HUES48 (cell line): ENCODE data around the gene TNNI2.

Experiments used
- H3K27ac ChIP-seq: one replicate; pipeline ENCODE4 v1.7.0; 2013; ENCODE audit warnings: low read depth, low read length, inconsistent platforms
- H3K27me3 ChIP-seq: 2 replicates; pipeline ENCODE4 v1.6.1; 2013; ENCODE audit warnings: mild to moderate bottlenecking, low read length; ENCODE audit not compliant: control insufficient read depth, insufficient read depth
- H3K36me3 ChIP-seq: 2 replicates; pipeline ENCODE4 v1.6.1; 2013; ENCODE audit warnings: low read length; ENCODE audit not compliant: control insufficient read depth, insufficient read depth
- H3K4me1 ChIP-seq: 2 replicates; pipeline ENCODE4 v1.6.1; 2013; ENCODE audit warnings: mild to moderate bottlenecking, low read length; ENCODE audit not compliant: control insufficient read depth, insufficient read depth
- H3K4me3 ChIP-seq: 2 replicates; pipeline ENCODE4 v1.5.1; 2013; ENCODE audit warnings: mild to moderate bottlenecking, low read depth, low read length
- H3K9ac ChIP-seq: 2 replicates; pipeline ENCODE4 v1.6.1; 2013; ENCODE audit warnings: mild to moderate bottlenecking, low read depth, low read length, moderate library complexity
- H3K9me3 ChIP-seq: 2 replicates; pipeline ENCODE4 v1.6.1; 2013; ENCODE audit warnings: low read length; ENCODE audit not compliant: control insufficient read depth, insufficient read depth

The TNNI2 gene

DNA sequence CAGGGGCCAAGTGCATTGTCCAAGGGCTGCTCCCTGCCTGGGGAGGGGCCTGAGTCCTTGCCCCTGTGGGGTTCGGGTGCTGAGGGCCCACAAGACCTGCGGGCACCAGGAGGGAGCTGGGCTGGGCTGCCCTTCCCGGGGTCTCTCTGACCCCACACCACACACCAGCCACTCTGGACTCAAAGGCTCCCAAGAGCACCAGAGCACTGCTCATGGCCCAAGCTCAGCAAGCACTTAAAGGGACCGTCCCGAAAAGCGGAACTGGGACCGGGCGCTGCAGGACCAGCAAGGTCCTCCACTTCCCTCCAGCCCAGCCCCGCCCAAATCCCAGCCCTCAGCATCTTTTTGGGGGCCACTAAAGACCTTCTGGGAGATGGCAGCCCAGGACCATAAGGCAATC is 19.4 kb downstream of the TNNI2 start:
- Histone ChIP-seq H3K27ac (no peak overlapping the region), H3K4me1 (no peaks in the 10 kb centered on the region), H3K9me3 (no peaks in the 10 kb centered on the region), H3K36me3 (no peaks in the 10 kb centered on the region), H3K4me3 (no peak overlapping the region), H3K27me3 (peaks cover 3% of the 10 kb centered on the region; the same call in 1 of the 2 replicates), H3K9ac (no peak overlapping the region)

DNA sequence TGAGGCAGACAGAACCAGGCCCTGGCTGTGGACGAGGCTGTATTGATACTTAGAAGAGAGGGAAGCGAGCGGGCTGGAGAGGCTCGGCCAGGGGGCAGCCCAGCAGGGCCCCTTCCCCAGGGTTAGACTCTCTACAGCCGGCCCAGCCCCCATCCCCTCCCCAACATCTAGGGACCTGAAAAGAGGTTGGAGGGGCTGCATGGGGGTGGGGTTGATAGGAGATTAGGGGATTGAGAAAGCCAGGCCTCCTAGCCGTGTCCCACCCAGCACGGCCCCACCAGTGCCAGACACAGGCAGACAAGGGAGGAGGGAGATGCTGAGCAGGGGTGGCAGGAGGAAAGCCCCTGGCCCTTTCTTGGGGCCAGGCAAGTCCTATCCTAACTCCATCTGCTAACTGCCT is 19.8 kb downstream of the TNNI2 start:
- Histone ChIP-seq H3K9ac (no peak overlapping the region), H3K36me3 (no peaks in the 10 kb centered on the region), H3K4me1 (no peaks in the 10 kb centered on the region; the same call in 1 of the 2 replicates), H3K27ac (no peak overlapping the region), H3K4me3 (no peak overlapping the region), H3K27me3 (peaks cover 3% of the 10 kb centered on the region; the same call in 1 of the 2 replicates), H3K9me3 (no peaks in the 10 kb centered on the region)

DNA sequence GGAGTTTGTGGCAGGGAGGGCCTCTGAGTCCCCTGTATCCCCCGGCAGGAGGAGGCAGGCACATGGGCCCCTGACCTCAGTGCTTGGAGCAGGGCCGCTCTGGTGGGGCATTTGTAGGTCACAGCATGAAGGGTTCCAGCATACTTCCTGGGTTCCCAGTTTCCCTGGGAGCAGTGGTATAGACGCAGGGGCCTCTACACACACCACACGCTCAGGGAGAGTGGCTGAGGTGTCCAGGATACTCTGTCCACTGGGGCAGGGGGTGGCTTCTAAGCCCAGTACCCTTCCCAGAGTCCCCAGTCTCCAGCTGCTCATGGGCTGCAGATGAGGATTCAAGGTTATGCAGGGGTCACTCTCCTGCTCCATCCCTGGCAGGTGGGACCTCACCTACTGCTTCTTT is 20.2 kb downstream of the TNNI2 start:
- Histone ChIP-seq H3K9me3 (no peaks in the 10 kb centered on the region), H3K27ac (no peak overlapping the region), H3K27me3 (peaks cover 3% of the 10 kb centered on the region; the same call in 1 of the 2 replicates), H3K4me1 (no peaks in the 10 kb centered on the region; the same call in 1 of the 2 replicates), H3K36me3 (no peaks in the 10 kb centered on the region), H3K4me3 (no peak overlapping the region), H3K9ac (no peak overlapping the region)

DNA sequence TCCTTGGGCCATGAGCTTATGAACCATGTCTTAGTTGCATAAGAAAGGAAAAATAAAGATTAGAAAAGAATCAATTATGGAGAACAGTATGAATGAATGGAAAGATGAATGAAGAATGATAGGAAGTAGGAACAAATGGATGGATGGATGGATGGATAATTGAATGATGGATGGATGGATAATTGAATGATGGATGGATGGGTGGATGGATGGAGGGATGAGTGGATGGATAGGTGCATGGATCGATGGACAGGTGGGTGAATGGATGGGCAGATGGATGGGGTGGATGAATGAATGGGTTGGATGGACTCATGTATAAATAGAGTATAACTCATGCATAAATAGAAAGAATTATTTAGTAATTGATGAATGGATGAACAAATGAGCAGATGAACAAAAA is 21.3 kb downstream of the TNNI2 start:
- H3K4me3 ChIP-seq, result no peak overlapping the region
- no peaks in the 10 kb centered on the region for H3K9me3 ChIP-seq
- H3K9ac ChIP-seq, result no peak overlapping the region
- H3K27me3 ChIP-seq, result peaks cover 3% of the 10 kb centered on the region; the same call in 1 of the 2 replicates
- H3K27ac ChIP-seq, result no peak overlapping the region
- H3K4me1 ChIP-seq, result no peaks in the 10 kb centered on the region; the same call in 1 of the 2 replicates
- no peaks in the 10 kb centered on the region for H3K36me3 ChIP-seq

DNA sequence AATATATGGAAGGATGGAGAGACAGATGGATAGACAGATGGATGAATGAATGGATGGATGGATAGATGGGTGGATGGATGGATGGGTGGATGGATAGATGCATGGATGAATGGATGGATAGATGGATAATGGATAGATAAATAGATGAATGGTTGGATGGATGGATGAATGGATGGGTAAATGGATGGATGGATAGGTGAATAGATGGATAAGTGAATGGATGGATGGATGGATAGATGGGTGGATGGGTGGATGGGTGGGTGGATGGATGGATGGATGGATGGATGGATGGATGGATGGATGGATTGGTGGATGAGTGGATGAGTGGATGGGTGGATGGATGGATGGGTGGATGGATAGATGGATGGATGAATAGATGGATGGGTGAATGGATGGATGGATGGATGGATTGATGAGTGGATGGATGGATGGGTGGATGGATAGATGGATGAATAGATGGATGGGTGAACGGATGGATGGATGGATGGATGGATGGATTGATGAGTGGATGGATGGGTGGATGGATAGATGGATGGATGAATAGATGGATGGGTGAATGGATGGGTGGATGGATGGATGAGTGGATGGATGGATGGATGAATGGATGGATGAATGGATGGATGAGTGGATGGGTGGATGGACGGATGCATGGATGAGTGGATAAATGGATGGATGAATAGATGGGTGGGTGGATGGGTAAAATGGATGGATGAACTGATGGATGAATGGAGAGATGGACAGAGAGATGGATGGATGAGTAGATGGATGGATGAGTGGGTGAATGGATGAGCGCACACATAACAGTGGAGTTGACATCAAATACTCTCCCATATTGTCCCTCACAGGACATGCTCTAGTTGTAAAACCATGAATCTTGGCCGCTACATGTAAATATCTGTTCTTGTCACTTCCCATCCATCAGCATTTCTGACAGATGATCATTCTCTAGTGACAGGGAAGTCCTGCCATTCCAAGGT is 22.9 kb downstream of the TNNI2 start:
- H3K27me3 ChIP-seq, result peaks cover 3% of the 10 kb centered on the region; the same call in 1 of the 2 replicates
- no peak overlapping the region for H3K4me3 ChIP-seq
- H3K36me3 ChIP-seq, result no peaks in the 10 kb centered on the region
- no peaks in the 10 kb centered on the region for H3K9me3 ChIP-seq
- H3K27ac ChIP-seq, result no peak overlapping the region
- no peak overlapping the region for H3K9ac ChIP-seq
- no peaks in the 10 kb centered on the region; the same call in 1 of the 2 replicates for H3K4me1 ChIP-seq

DNA sequence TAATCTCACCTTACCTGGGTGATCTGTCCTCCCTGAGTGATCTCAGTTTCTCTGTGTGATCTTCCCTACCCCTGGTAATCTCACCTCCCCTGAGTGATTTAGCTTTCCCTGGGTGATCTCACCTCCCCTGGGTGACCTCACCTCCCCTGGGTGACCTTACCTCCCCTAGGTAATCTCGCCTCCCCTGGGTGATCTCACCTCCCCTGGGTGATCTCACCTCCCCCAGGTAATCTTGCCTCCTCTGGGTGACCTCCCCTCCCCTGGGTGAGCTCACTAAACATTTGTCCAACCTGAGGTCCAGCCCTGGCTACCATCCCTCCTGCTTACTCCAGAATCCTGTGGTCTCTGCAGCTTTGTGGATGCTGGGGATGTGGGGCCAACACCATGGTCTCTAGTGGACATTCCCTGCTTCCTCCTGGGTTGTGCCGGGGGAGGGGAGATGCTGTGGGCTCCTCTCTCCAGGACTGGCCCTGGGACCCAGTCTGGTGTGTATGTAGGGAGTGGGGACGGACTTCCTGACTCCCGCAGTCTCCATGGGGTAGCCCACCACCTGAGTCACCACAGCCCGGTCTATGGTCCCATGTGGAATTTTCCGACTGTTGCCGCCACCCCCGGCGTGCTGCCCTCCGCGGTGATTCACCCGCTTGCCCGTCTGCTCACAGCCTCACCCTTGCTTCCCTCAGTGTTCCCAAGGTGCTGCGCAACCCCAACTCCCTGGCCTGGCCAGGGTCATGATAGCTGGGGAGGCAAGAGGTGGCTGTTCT is 24.0 kb downstream of the TNNI2 start:
- H3K27ac ChIP-seq, result no peak overlapping the region
- no peaks in the 10 kb centered on the region for H3K9me3 ChIP-seq
- peaks cover 3% of the 10 kb centered on the region; the same call in 1 of the 2 replicates for H3K27me3 ChIP-seq
- H3K4me3 ChIP-seq, result no peak overlapping the region
- H3K9ac ChIP-seq, result no peak overlapping the region
- no peaks in the 10 kb centered on the region; the same call in 1 of the 2 replicates for H3K4me1 ChIP-seq
- H3K36me3 ChIP-seq, result no peaks in the 10 kb centered on the region

DNA sequence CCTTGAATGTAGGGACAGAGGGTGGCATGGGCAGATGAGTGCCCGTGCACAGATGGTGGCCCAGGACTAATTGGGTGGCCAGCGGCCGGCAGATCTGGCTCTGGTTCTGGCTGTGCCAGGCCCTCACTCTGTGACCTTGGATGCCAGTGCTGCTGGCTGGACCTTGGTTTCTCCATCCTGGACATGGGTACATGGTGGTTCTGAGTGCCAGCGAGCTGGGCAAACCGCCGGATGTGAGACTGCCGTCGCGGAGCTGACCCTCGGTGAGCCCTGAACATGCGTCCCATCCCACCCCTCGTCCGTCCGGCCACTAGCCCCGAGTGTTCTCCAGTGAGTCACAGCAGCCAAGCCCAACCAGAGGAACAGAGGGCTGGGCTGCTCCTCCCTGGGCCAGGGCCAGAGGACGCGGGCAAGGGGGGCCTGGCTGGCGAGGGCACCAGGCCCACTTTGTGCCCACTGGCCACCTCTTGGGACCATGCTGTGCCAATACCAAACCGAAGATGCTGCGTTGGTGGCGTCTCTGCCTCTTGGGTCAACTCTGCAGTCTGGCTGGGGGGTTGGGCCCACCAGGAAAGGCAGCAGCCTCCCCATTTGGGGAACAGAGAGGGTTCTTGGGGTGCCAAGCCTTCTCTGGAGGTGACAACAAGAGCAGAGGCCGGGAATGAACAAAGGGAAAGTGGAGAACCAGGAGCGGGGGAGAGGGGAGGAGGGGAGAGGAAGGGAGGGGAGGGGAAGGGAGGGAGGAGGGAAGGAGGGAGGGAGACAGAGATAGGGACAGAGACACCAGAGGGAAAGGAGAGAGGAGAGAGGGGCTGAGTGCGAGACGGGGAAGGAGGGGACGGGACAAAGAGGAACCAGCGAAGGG is 24.8 kb downstream of the TNNI2 start:
- Histone ChIP-seq H3K9me3 (no peaks in the 10 kb centered on the region), H3K27me3 (peaks cover 3% of the 10 kb centered on the region; the same call in 1 of the 2 replicates), H3K36me3 (no peaks in the 10 kb centered on the region), H3K9ac (no peak overlapping the region), H3K27ac (no peak overlapping the region), H3K4me3 (no peak overlapping the region), H3K4me1 (no peaks in the 10 kb centered on the region; the same call in 1 of the 2 replicates)

DNA sequence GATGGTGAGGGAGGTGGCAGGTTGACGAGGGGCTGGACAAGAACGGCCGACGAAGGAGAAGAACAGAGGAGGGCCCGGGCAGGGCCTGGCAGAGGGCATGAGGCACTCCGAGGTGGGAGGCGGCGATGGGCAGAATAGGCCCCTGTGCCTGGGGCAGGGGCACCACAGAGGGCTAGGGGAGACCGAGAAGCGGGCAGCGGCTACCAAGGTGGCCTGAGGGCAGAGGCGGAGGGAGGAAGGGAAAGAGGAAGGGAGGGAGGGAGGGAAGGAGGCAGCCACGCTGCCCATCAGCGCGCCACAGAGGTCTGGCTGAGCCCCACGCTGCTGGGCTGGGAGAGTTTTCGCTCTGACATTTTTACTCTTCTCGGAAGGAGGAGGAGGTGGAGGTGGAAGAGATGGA is 25.4 kb downstream of the TNNI2 start:
- no peaks in the 10 kb centered on the region for H3K36me3 ChIP-seq
- H3K4me1 ChIP-seq, result no peaks in the 10 kb centered on the region; the same call in 1 of the 2 replicates
- no peak overlapping the region for H3K9ac ChIP-seq
- H3K9me3 ChIP-seq, result no peaks in the 10 kb centered on the region
- H3K27me3 ChIP-seq, result peaks cover 3% of the 10 kb centered on the region; the same call in 1 of the 2 replicates
- no peak overlapping the region for H3K4me3 ChIP-seq
- no peak overlapping the region for H3K27ac ChIP-seq

DNA sequence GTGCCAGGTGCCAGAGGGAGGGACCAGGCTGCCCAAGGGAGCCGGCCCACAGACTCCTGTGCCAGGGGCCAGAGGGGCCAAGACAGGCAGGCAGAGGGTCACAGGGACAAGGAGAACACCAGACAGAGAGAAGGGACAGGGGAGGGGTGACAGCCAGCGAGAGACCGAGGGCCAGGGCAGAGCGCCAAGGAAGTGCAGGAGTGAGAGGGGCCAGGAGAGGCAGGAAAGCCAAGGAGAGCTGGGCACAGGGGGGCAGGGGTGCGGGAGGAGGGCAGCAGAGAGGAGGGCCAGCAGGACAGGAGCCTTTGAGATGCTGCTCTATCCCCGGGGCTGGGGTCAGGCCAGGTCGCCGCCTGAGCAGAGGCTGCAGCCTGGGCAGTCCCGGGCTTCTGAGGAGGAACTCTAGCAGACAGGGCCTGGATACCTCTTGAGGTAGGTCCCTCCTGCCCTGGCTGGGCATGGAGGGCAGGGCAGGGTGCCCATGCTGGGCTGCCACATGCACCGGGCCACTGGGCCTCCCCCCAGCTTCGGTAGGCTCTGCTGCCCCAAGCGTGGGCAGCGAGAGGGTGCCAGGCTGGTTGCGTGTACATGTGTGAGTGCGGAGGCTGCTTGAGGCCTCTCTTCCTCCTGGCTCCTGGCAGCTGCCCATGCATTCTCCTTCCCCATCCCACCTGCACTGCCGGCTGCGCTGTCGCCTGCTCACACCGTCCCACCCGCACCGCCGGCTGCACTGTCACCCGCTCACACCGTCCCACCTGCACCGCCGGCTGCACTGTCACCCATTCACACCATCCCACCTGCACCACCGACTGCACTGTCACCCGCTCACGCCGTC is 26.3 kb downstream of the TNNI2 start:
- Histone ChIP-seq H3K36me3 (no peaks in the 10 kb centered on the region), H3K27me3 (peaks cover 3% of the 10 kb centered on the region; the same call in 1 of the 2 replicates), H3K27ac (no peak overlapping the region), H3K9ac (no peak overlapping the region), H3K4me1 (no peaks in the 10 kb centered on the region; the same call in 1 of the 2 replicates), H3K4me3 (no peak overlapping the region), H3K9me3 (no peaks in the 10 kb centered on the region)
